NCI-H2196 (cell line): ENCODE measurements around the gene SPEN.

ENCODE experiments used
- DNase-seq: peaks from one replicate; lab custom pipeline; 2025; ENCODE audit not compliant: unreplicated experiment; lab: John Stamatoyannopoulos, UW

SPEN gene

DNA sequence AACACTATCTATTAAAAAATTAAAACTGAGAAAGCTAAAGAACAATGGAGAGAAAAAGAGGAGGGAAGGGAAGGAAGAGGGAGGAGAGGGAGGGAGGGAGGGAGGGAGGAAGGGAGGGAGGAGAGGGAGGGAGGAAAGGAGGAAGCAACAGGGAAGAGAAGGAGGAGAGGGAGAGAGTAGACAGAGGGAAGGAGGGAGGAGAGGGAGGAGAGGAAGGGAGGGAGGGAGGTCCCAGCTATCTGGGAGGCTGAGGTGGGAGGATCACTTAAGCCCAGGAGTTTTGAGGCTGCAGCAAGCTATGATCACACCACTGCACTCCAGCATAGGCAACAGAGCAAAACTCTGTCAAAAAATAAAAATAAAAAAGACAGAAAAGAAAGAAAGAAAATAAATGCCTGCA, 111.9 kb downstream of the SPEN start:
- DNase-seq, result no peak

DNA sequence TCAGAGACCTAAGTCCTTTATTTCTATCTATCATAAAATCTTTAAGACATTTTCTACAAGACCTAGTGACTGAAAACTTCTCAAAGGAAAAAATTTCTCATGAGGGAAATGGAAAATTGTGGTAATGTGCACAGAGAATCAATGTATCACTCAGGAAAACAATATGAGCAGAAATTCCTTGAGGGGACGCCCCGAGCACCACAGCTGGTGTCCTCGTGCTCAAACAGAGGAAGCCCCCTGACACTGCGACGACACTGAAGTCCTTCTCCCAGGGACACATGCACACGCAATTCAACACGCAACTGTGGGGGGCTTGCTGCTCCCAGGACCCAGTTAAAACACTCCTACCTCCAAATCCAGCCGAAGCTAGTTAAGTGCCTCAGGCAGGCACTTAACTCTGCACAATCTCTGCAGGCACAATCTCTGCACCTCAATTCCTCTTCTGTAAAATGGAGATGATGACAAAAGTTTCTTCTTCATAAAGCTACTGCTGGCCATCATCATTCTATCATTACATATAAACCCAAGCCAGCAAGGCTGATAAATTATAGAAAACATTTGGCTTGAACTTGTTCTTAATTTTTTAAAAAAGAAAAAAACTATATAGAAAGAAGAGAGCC, 112.4 kb downstream of the SPEN start:
- DNase-seq, result no peak

DNA sequence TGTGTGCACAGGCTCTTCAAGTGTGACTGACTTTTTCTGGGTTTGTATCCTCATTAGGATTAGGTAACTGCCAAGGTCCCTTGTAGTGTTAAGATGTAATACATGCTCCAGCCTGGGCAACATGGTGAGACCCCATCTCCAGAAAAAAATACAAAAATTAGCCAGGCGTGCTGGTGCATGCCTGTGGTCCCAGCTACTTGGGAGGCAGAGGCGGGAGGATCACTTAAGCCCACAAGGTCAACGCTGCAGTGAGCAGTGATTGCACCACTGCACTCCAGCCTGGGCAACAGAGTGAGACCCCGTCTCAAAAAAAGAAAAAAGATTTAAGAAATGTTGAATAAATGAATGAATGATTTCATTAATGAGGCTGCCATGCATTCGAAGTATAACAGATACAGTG, 113.3 kb downstream of the SPEN start:
- no peak for DNase-seq

DNA sequence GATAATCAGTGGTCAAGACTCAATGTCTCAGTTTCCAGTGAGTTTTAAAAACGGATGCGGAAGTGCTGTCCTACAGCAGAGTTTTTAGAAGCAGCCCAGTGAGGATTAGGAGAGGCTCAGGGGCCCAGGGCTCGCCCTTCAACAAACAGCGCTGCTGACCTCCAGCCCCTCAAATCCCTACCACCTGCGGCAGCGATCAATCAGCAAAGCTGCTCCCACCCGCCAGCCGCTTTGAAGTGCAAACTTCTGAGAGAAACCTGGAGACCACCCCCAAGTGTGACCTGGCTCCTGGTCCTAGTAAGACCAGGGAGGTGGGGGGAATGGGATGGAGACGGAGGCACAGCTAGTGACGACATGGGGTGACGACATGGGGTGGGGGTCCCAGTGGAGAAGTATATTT, 114.0 kb downstream of the SPEN start:
- no peak for DNase-seq

DNA sequence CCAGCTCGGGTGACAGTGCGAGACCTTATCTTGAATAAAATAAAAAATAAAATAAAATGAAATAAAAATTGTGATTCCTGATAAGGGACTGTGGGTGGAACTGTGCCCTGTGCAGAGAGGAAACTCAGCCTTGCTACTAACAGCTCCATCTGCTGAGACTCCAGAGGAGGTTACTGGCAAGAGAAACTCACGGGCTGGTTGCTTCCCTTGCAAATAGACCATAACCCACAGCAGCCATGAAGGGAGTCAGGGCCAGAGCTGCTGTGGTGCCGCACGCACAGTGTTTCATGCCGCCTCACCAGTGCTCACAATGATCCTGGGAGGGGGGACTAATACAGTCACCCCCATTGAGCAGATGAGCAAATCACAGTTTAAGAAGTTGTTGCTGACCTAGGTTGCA, 114.7 kb downstream of the SPEN start:
- DNase-seq, result no peak

DNA sequence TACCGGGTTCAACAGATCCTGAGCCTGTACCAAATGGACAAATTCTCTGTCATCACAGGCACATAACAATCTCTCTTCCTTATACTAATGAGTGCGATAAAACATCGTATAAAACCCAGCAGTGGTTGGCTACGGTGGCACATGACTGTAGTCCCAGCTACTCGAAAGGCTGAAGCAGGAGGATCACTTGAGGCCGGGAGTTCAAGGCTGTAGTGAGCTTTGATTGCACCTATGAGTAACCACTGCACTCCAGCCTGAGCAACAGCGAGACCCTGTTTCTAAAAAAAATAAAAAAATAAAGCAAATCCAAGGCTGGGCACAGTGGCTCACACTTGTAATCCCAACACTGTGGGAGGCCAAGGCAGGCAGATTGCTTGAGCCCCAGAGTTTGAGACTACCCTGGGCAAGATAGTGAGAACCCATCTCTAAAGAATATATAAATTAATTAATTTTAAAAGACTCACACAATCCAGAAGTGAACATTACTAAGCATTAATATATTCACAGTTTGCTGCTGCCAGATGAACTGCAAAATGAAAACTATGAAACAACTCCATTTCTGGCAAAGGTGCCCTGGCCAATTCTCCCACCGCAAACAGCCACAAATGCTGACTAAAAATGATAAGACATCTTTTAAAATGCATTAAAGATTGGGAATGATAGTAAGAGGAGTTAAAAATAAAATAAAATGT, 115.3 kb downstream of the SPEN start:
- no peak for DNase-seq

DNA sequence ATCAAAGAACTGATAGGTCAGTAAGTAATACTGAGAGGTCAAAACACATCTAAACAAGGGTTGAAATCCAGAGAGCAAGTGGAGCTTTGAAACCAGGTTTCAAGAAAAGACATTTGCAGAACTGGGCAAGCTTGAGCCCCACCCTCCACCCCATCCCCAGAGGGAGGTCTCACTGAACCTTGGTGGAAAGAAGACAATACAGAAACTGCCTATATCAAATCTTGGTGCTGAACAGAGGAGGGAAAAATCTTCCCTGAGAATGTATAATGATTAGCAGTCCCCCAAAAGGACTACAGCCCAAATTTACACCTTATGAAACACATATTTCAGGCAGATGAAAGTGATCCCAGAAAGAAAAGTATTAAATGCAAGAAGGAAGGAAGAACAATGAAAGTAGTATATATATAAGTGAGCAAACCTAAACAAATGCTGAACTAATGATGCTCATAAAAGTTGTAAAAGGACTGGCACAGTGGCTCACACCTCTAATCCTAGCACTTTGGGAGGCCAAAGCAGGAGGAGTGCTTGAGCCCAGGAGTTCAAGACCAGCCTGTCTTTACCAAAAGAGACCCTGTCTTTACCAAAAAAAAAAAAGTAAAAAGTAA, 116.0 kb downstream of the SPEN start:
- DNase-seq, result no peak

DNA sequence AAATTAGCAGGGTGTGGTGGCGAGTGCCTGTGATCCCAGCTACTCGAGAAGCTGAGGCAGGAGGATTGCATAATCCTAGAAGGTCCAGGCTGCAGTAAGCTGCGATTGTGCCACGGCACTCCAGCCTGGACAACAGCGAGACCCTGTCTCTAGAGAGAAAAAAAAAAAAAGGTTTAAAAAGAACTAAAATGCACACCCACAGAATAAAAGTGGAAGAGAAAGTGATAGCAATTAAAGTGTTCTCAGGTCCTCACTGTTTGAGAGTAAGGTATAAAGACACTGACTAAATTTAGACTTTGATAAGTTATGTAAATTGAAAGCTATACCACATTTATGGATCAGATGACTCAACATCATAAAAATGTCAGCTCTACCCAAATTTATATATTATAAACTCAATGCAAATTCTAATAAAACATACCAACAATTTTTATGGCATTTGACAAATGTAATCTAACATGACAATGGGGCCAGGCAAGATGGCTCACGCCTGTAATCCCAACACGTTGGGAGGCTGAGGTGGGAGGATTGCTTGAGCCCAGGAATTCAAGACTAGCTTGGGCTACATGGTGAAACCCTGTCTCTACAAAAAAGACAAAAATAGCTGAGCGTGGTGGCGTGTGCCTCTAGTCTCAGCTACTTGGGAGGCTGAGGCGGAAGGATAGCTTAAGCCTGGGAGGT, 116.6 kb downstream of the SPEN start:
- no peak for DNase-seq

DNA sequence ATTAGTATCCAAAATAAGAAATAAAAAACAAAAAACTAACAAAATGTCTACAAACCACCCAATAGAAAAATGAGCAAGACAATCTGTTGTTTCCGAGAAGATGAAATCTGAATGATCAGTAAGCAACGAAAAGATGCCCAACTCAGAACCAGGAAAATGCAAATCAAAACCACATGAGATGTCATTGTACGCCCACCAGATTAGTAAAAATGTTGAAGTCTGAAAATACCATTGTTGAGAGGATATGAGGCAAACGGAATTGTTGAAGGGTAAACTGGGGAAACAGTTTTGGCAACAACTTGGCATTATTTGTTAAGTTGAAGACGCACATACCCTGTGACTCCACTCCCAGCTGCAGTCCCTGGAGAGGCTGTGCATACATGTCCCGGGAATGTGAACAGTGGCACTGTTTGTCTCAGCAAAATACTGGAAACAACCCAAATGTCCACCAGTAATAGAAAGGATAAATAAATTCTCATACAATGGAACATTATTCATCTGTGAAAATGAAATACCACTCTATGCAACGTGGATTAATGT, 117.8 kb downstream of the SPEN start:
- no peak for DNase-seq

DNA sequence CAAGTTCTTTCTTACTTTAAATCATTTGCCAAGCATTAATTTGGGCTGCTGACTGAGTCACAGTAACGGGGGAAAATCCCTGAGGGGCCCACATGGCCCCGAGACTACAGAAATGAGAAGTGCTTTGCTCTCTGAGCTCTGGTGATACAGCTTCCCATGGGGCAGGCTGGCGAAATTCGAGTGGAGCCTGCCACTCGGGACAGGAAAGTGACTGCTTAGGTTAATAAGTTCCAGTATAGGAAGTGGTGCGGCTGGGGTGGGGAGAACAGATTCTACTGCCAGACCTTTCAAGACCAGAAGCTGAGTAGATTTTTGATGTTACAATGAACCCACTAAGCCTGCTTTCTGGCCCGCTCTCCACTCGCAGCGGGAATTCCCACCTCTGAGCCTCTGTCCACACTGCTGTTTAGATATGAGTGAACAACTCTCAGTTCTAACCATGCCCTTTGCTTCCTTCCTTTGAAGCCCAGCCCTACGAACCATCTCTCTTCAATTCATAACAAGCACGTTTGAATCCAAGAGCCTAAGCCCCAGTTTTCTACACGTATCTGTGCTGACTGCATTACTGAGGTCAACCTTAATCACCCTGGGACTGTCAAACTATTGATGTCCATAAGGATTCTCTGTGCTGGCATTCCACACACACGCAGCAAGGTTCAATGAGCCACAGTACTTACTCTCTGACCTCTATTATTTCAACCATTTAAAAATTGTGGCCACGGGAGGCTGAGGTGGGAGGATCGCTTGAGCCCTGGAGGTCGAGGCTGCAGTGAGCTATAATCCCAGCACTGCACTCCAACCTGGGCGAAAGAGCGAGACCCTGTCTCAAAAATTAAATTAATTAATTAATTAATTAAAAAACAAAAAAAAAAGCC, 118.8 kb downstream of the SPEN start:
- DNase-seq, result no peak

DNA sequence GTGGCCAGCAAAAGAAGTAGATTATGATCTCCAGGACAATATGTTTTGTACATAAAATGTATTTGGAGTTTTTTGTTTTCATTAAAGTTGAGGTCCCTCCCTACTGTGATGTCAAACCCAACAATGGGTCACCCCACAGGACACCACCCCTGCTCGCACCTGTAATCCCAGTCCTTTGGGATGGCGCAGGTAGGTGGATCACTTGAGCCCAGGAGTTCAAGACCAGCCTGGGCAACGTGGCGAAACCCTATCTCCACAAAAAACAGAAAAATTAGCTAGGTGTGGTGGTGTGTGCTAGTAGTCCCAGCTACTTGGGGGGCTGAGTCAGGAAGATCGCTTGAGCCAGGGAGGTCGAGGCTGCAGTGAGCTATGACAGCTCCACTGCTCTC, 119.4 kb downstream of the SPEN start:
- no peak for DNase-seq

DNA sequence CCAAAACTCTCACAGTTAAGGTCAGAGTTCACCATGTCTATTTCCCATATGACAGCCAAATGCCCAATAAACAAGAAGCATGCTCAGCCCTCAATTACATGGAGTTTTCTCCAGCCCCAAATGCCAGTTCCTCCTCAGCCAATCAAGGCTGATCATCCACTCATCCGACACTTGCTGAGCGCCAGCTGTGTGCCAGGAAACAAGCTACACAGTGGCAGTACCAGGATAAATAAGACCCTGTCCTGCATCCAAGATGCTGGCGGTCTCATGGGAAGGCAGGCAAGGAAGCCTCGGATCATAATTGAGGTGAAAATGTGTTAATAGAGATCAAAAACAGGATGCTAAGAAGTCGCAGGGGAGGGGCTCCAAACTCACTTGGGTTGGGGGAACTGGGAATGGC, 120.7 kb downstream of the SPEN start:
- no peak for DNase-seq

DNA sequence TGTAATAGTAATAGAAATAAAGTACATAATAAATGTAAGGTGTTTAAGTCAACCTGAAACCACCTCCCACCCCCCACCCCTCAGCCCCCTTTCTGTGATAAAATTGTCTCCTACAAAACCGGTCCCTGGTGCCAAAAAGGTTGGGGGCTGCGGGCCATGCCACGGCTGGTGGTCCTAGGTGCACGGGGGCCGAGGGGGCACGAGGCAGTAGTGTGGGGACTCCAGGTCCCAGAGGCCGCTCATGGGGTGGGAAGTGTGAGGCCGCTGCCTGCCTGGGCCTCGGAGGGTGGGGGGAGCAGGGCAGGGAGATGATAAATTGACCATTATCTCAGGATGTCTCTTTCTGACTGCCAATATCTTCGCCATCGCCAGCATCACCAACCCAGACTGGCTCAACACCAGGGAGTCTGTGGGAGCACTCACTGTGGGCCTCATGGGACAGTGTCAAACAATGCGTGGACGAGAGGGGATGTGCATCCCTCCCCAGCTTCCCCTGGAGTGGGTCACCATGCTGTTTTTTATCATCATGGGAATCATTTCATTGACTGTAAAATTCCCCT, 121.9 kb downstream of the SPEN start:
- DNase-seq, result no peak

DNA sequence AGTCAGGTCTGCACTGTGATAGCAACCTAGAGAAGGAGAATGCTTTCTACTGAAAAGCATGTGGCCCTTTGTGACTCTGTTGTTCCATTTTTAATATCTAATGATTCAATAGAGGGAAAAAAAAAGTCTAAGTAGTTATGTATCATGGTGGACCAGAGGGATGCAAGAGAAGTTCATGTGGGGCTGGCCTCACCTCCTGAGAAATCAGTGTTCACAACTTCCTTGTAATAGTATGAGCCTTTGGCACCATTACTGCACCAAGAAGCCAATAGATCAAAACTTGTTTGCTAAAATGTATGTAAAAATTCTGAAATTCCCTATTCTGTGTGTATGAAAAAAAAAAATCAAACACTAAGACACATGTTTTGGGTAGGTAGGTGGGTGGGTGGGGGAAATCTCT, 123.4 kb downstream of the SPEN start:
- no peak for DNase-seq

DNA sequence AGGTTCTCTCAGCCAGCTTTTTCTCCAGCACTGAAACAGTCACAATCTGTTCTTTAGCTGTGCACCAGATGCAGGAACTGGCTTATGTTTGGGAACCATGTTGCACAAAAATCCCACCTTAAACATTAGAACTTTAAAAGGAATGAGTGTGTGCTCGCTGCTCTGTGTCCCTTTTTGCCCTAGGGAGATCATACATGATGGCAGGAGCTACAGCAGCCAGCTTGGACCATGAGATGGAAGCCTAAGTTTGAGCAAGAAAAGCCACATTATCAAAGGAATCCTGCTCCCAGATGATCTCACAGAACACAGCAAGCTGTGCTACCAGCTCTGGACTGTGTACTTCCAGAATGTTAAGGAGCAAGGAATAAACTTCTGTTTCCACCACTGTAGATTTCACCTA, 124.9 kb downstream of the SPEN start:
- DNase-seq, result no peak

DNA sequence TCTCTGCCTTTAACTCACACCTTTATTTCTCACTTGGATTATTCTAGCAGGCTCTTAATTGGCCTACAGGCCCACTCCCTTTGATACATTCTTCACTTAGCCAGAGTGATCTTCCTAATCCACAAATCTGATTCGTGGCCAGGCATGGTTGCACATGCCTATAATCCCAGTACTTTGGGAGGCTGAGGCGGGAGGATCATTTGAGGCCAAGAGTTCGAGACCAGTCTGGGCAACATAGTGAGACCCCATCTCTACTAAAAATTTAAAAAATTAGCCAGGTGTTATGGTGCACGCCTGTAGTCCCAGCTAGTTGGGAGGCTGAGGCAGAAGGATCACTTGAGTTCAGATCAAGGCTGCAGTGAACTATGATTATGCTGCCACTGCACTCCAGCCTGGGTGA, 126.3 kb downstream of the SPEN start:
- DNase-seq, result no peak

DNA sequence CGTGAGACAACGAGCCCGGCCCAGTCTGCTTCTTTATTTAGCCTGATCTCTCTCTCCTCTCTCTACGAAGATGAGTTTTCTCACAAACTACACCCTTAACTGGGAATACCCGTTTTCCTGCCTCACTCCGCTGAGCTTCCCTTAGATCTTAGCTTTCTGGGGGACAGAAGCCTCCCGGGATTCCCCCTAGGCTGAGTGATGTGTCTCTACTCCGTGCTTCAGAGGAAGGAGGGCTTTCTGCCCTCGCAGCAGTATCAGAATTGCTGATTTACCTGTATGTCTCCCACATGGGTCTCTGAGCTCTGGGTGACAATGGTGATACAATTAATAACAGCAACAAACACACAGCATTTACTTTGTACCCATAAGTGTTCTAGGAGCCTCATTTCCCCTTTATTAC, 127.3 kb downstream of the SPEN start:
- no peak for DNase-seq

DNA sequence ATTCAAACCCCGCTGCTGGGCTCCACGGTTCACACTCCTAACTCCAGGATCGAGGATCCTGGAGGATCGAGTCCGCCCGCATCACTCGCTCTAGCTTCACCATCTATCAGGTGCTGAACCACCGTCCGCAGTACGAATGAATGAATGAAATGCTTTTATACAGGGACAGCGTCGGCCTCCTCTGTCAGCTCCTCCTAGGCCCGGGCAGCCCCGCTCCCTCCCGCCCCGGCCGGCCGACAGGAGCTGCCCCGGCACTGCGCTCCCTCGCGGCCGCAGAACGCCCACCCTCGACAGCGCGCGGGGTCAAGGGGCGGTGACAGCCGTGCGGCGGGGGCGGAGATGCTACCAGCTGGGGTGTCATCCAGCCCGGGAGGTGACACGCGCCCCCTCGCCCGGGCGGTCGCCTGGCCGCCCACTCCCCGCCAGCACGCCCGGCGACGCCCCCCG, 127.9 kb downstream of the SPEN start:
- peak; percentile 45 for DNase-seq

DNA sequence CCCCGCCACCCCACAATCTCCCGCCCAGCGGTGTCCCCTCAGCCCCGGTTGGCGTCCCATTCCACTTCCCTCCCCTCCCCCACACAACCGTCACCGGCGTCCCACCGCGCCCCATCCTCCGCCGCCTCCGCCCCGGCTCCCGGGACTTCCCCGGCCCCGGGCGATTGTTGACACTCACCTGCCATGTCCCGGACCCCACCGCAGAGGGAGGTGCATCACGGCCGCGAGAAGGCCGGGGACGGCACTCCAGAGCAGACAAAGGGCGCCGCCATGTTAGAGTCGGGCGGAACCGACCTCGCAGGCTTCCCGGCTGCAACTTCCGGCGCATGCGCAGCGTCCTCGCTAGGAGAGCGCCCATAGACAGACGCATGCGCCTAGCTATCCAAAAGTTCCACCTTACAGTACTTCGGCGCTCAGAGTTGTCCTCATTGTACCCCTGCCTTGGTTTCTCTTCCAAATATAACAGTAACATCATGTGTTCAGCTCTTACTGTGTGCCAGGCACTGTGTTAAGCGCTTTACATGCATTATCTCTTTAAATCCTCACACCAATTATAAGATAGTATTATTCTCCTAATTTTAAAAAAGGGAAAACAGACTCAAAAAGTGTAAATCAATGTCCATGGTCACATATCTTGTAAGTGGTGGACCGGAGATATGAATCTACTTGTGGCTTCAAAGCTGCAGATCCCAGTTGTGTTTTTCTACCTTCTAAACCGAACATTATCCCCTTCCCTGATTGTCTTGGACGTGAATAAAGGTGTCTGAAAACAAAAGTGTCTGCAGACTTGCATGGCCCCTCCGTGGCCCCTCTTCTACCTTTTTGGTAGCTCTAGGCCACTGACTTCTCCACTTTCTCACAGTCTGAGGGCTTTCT, 128.5 kb downstream of the SPEN start, which contains the start of gene ZBTB17:
ZBTB17 (minus strand) TSS at position 297 of the 876 bp plus-strand sequence. CDS start 27,606 bp downstream, outside the sequence.
- peak; percentile 98 for DNase-seq
